ENCODE measurements around the gene ZBTB40.

Gene ZBTB40

GRCh38 chr1:22491995-22492715, 40.5 kb downstream of the ZBTB40 start:
- peaks cover 7% of the 10 kb centered on the region for H3K36me3 Mint-ChIP-seq (ENCODE audit: low read depth)
- no peaks in the 10 kb centered on the region for H3K27me3 Mint-ChIP-seq (ENCODE audit: low read depth)
- no peak overlapping the region for H3K27ac Mint-ChIP-seq
- DNase-seq (ENCODE audit: low spot score): no peak
- no peaks in the 10 kb centered on the region for H3K4me1 Mint-ChIP-seq (ENCODE audit: low read depth)
- H3K9me3 Mint-ChIP-seq: no peaks in the 10 kb centered on the region
- H3K4me3 Mint-ChIP-seq: no peak overlapping the region

GRCh38 chr1:22494144-22494543, 42.5 kb downstream of the ZBTB40 start:
- Mint-ChIP-seq H3K27me3 (ENCODE audit: low read depth) (no peaks in the 10 kb centered on the region), H3K4me3 (no peak overlapping the region), H3K36me3 (ENCODE audit: low read depth) (peaks cover 7% of the 10 kb centered on the region), H3K9me3 (no peaks in the 10 kb centered on the region), H3K27ac (no peak overlapping the region), H3K4me1 (ENCODE audit: low read depth) (no peaks in the 10 kb centered on the region)
- no peak for DNase-seq (ENCODE audit: low spot score)

GRCh38 chr1:22494943-22495579, 43.4 kb downstream of the ZBTB40 start:
- Mint-ChIP-seq H3K27me3 (ENCODE audit: low read depth) (no peaks in the 10 kb centered on the region), H3K9me3 (no peaks in the 10 kb centered on the region), H3K4me3 (no peak overlapping the region), H3K36me3 (ENCODE audit: low read depth) (peaks cover 7% of the 10 kb centered on the region), H3K4me1 (ENCODE audit: low read depth) (no peaks in the 10 kb centered on the region), H3K27ac (no peak overlapping the region)
- DNase-seq (ENCODE audit: low spot score): no peak

GRCh38 chr1:22496536-22497160, 45.0 kb downstream of the ZBTB40 start:
- Mint-ChIP-seq H3K27ac (no peak overlapping the region), H3K36me3 (ENCODE audit: low read depth) (peaks cover 7% of the 10 kb centered on the region), H3K9me3 (no peaks in the 10 kb centered on the region), H3K27me3 (ENCODE audit: low read depth) (no peaks in the 10 kb centered on the region), H3K4me3 (no peak overlapping the region), H3K4me1 (ENCODE audit: low read depth) (no peaks in the 10 kb centered on the region)
- no peak for DNase-seq (ENCODE audit: low spot score)

GRCh38 chr1:22498463-22498862, 46.8 kb downstream of the ZBTB40 start:
- Mint-ChIP-seq H3K9me3 (no peaks in the 10 kb centered on the region), H3K4me3 (no peak overlapping the region), H3K27me3 (ENCODE audit: low read depth) (no peaks in the 10 kb centered on the region), H3K36me3 (ENCODE audit: low read depth) (peaks cover 4% of the 10 kb centered on the region), H3K27ac (no peak overlapping the region), H3K4me1 (ENCODE audit: low read depth) (no peaks in the 10 kb centered on the region)
- no peak for DNase-seq (ENCODE audit: low spot score)

- Mint-ChIP-seq H3K4me1 (ENCODE audit: low read depth) (no peaks in the 10 kb centered on the region), H3K27ac (no peak overlapping the region), H3K4me3 (no peak overlapping the region), H3K36me3 (ENCODE audit: low read depth) (peaks cover 2% of the 10 kb centered on the region), H3K9me3 (no peaks in the 10 kb centered on the region), H3K27me3 (ENCODE audit: low read depth) (no peaks in the 10 kb centered on the region)
- no peak for DNase-seq (ENCODE audit: low spot score)
These were observed 48.4 kb downstream of the ZBTB40 start for GRCh38 chr1:22500058-22500457.

GRCh38 chr1:22500471-22500870, 48.8 kb downstream of the ZBTB40 start:
- Mint-ChIP-seq H3K27ac (no peak overlapping the region), H3K4me1 (ENCODE audit: low read depth) (no peaks in the 10 kb centered on the region), H3K4me3 (no peak overlapping the region), H3K36me3 (ENCODE audit: low read depth) (peaks cover 2% of the 10 kb centered on the region), H3K9me3 (no peaks in the 10 kb centered on the region), H3K27me3 (ENCODE audit: low read depth) (no peaks in the 10 kb centered on the region)
- no peak for DNase-seq (ENCODE audit: low spot score)

- no peak overlapping the region for H3K27ac Mint-ChIP-seq
- no peaks in the 10 kb centered on the region for H3K27me3 Mint-ChIP-seq (ENCODE audit: low read depth)
- H3K36me3 Mint-ChIP-seq (ENCODE audit: low read depth): peaks cover 13% of the 10 kb centered on the region
- no peaks in the 10 kb centered on the region for H3K9me3 Mint-ChIP-seq
- no peaks in the 10 kb centered on the region for H3K4me1 Mint-ChIP-seq (ENCODE audit: low read depth)
- no peak overlapping the region for H3K4me3 Mint-ChIP-seq
- no peak for DNase-seq (ENCODE audit: low spot score)
These were observed 50.6 kb downstream of the ZBTB40 start for GRCh38 chr1:22502202-22502601.

- H3K27me3 Mint-ChIP-seq (ENCODE audit: low read depth): no peaks in the 10 kb centered on the region
These were observed 52.2 kb downstream of the ZBTB40 start for GRCh38 chr1:22503721-22504410.

GRCh38 chr1:22506130-22506692, 54.6 kb downstream of the ZBTB40 start:
- Mint-ChIP-seq H3K4me3 (no peak overlapping the region), H3K4me1 (ENCODE audit: low read depth) (no peaks in the 10 kb centered on the region), H3K27me3 (ENCODE audit: low read depth) (no peaks in the 10 kb centered on the region), H3K27ac (no peak overlapping the region), H3K9me3 (no peaks in the 10 kb centered on the region), H3K36me3 (ENCODE audit: low read depth) (peaks cover 34% of the 10 kb centered on the region)
- DNase-seq (ENCODE audit: low spot score): no peak

More at GRCh38 chr1:22503721-22504410, 52.2 kb downstream of the ZBTB40 start:
- no peak for DNase-seq (ENCODE audit: low spot score)
- Mint-ChIP-seq H3K4me1 (ENCODE audit: low read depth) (no peaks in the 10 kb centered on the region), H3K9me3 (no peaks in the 10 kb centered on the region), H3K27ac (no peak overlapping the region), H3K36me3 (ENCODE audit: low read depth) (peaks cover 27% of the 10 kb centered on the region), H3K4me3 (no peak overlapping the region)

GRCh38 chr1:22507587-22507986, 55.9 kb downstream of the ZBTB40 start:
- no peaks in the 10 kb centered on the region for H3K9me3 Mint-ChIP-seq
- no peak for DNase-seq (ENCODE audit: low spot score)
- H3K27ac Mint-ChIP-seq: no peak overlapping the region
- H3K4me1 Mint-ChIP-seq (ENCODE audit: low read depth): no peaks in the 10 kb centered on the region
- no peak overlapping the region for H3K4me3 Mint-ChIP-seq
- no peaks in the 10 kb centered on the region for H3K27me3 Mint-ChIP-seq (ENCODE audit: low read depth)
- H3K36me3 Mint-ChIP-seq (ENCODE audit: low read depth): peaks cover 40% of the 10 kb centered on the region

- peaks cover 42% of the 10 kb centered on the region for H3K36me3 Mint-ChIP-seq (ENCODE audit: low read depth)
- DNase-seq (ENCODE audit: low spot score): no peak
- H3K27me3 Mint-ChIP-seq (ENCODE audit: low read depth): no peaks in the 10 kb centered on the region
- H3K27ac Mint-ChIP-seq: no peak overlapping the region
- H3K9me3 Mint-ChIP-seq: no peaks in the 10 kb centered on the region
- H3K4me3 Mint-ChIP-seq: no peak overlapping the region
- H3K4me1 Mint-ChIP-seq (ENCODE audit: low read depth): no peaks in the 10 kb centered on the region
These were observed 56.7 kb downstream of the ZBTB40 start for GRCh38 chr1:22508329-22508728.

- no peaks in the 10 kb centered on the region for H3K4me1 Mint-ChIP-seq (ENCODE audit: low read depth)
- H3K36me3 Mint-ChIP-seq (ENCODE audit: low read depth): peaks cover 42% of the 10 kb centered on the region
- no peak overlapping the region for H3K4me3 Mint-ChIP-seq
- H3K27me3 Mint-ChIP-seq (ENCODE audit: low read depth): no peaks in the 10 kb centered on the region
- no peak overlapping the region for H3K27ac Mint-ChIP-seq
- DNase-seq (ENCODE audit: low spot score): no peak
- H3K9me3 Mint-ChIP-seq: no peaks in the 10 kb centered on the region
These were observed 57.3 kb downstream of the ZBTB40 start for GRCh38 chr1:22508991-22509390.

- Mint-ChIP-seq H3K27me3 (ENCODE audit: low read depth) (no peaks in the 10 kb centered on the region), H3K9me3 (no peaks in the 10 kb centered on the region), H3K4me1 (ENCODE audit: low read depth) (no peaks in the 10 kb centered on the region), H3K27ac (no peak overlapping the region), H3K36me3 (ENCODE audit: low read depth) (peaks cover 47% of the 10 kb centered on the region), H3K4me3 (no peak overlapping the region)
- DNase-seq (ENCODE audit: low spot score): no peak
These were observed 58.2 kb downstream of the ZBTB40 start for GRCh38 chr1:22509815-22510214.
